Measurements from ENCODE around the gene TCF25.

GRCh38 chr16:89827383-89828198 lies 45.8 kb upstream of the TCF25 start:
- TF ChIP-seq, protein P1, sequence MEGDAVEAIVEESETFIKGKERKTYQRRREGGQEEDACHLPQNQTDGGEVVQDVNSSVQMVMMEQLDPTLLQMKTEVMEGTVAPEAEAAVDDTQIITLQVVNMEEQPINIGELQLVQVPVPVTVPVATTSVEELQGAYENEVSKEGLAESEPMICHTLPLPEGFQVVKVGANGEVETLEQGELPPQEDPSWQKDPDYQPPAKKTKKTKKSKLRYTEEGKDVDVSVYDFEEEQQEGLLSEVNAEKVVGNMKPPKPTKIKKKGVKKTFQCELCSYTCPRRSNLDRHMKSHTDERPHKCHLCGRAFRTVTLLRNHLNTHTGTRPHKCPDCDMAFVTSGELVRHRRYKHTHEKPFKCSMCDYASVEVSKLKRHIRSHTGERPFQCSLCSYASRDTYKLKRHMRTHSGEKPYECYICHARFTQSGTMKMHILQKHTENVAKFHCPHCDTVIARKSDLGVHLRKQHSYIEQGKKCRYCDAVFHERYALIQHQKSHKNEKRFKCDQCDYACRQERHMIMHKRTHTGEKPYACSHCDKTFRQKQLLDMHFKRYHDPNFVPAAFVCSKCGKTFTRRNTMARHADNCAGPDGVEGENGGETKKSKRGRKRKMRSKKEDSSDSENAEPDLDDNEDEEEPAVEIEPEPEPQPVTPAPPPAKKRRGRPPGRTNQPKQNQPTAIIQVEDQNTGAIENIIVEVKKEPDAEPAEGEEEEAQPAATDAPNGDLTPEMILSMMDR (optimal IDR thresholded peaks at IDR 0.05 in 1 of 3, IDR thresholded peaks at IDR 0.05 in 1 of 3, conservative IDR thresholded peaks at IDR 0.05 in 1 of 3; ENCODE audit: extremely low read depth in 1 of 3, insufficient read depth in 2 of 3, low read length in 3 of 3), result no peak
- no peak for TF ChIP-seq EZH2 (IDR thresholded peaks at IDR 0.05; ENCODE audit: low read length)
